Measurements from ENCODE around the gene DIP2A. TPM values are rescaled to one million over a fixed set of nuclear protein-coding genes. Genes with fewer than 3 reads are reported as not detected.
A peak's percentile ranks its signal among the peaks of the same experiment; 100 is the strongest.

The DIP2A gene
- total and polyA plus RNA-seq, 2 of the 13 experiments (the other 11 are each of a cell fraction or from before 2014, with no cell fraction given): 18.5 to 37.6 TPM

DNA sequence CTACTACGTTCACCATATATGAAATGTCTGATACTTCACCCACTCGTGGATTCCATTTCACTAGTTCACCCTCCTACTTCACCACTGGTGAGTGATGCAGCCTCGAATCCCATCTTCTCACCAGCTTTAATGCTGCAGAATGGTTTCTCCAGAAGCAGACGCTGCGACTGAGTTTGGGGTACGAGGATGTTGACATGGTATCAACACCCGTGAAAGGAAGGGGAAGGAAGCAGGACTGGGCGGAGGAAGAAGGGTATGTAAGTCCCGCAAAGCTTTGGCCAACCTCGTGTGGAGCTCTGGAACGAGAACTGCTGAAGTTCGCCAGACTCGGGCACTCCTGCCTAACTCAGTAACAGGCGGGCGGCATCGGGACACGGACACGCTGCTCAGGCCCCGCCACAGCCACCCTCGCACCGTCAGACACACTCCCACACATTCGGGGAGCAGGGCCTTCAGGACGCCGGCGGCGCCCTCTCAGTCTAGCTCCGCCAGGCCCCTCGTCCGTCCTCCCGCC, 833 bp upstream of the DIP2A start (continued):
- TF ChIP-seq, protein P1, sequence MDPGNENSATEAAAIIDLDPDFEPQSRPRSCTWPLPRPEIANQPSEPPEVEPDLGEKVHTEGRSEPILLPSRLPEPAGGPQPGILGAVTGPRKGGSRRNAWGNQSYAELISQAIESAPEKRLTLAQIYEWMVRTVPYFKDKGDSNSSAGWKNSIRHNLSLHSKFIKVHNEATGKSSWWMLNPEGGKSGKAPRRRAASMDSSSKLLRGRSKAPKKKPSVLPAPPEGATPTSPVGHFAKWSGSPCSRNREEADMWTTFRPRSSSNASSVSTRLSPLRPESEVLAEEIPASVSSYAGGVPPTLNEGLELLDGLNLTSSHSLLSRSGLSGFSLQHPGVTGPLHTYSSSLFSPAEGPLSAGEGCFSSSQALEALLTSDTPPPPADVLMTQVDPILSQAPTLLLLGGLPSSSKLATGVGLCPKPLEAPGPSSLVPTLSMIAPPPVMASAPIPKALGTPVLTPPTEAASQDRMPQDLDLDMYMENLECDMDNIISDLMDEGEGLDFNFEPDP (CRISPR knock-in tag; conservative IDR thresholded peaks at IDR 0.05): 0 out of 2 replicates have a peak, but pooled peaks have one; percentile 65
- no peak for TF ChIP-seq RNF2 (conservative IDR thresholded peaks at IDR 0.05; ENCODE audit: low read depth)
- no peak for TF ChIP-seq KDM6A (CRISPR knock-in tag; IDR thresholded peaks at IDR 0.05; ENCODE audit: low read depth)
- no peak for TF ChIP-seq ATRX (CRISPR knock-in tag; IDR thresholded peaks at IDR 0.05; ENCODE audit: borderline replicate concordance)
- no peak for TF ChIP-seq EZH2 (conservative IDR thresholded peaks at IDR 0.05; ENCODE audit: low read depth, low read length)
- no peak for TF ChIP-seq ZNF75D (CRISPR knock-in tag; IDR thresholded peaks at IDR 0.05; ENCODE audit: borderline replicate concordance)
- TF ChIP-seq ZNF496 (CRISPR knock-in tag; IDR thresholded peaks at IDR 0.05; ENCODE audit: insufficient replicate concordance): no peak
- no peak; the same call in 1 of the 2 replicates for TF ChIP-seq NAIF1 (CRISPR knock-in tag; IDR thresholded peaks at IDR 0.05; ENCODE audit: borderline replicate concordance)
- TF ChIP-seq, protein P2, sequence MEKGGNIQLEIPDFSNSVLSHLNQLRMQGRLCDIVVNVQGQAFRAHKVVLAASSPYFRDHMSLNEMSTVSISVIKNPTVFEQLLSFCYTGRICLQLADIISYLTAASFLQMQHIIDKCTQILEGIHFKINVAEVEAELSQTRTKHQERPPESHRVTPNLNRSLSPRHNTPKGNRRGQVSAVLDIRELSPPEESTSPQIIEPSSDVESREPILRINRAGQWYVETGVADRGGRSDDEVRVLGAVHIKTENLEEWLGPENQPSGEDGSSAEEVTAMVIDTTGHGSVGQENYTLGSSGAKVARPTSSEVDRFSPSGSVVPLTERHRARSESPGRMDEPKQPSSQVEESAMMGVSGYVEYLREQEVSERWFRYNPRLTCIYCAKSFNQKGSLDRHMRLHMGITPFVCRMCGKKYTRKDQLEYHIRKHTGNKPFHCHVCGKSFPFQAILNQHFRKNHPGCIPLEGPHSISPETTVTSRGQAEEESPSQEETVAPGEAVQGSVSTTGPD (CRISPR knock-in tag; IDR thresholded peaks at IDR 0.05): no peak
- TF ChIP-seq ARHGAP35 (CRISPR knock-in tag; IDR thresholded peaks at IDR 0.05; ENCODE audit: borderline replicate concordance): no peak
- TF ChIP-seq MAF1 (CRISPR knock-in tag; IDR thresholded peaks at IDR 0.05; ENCODE audit: borderline replicate concordance): no peak; the same call in 1 of the 2 replicates
- TF ChIP-seq, protein P3, sequence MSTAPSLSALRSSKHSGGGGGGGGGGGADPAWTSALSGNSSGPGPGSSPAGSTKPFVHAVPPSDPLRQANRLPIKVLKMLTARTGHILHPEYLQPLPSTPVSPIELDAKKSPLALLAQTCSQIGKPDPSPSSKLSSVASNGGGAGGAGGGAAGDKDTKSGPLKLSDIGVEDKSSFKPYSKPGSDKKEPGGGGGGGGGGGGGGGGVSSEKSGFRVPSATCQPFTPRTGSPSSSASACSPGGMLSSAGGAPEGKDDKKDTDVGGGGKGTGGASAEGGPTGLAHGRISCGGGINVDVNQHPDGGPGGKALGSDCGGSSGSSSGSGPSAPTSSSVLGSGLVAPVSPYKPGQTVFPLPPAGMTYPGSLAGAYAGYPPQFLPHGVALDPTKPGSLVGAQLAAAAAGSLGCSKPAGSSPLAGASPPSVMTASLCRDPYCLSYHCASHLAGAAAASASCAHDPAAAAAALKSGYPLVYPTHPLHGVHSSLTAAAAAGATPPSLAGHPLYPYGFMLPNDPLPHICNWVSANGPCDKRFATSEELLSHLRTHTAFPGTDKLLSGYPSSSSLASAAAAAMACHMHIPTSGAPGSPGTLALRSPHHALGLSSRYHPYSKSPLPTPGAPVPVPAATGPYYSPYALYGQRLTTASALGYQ (CRISPR knock-in tag; IDR thresholded peaks at IDR 0.05): peak; percentile 17
- no peak for TF ChIP-seq NCOR1 (IDR thresholded peaks at IDR 0.05; ENCODE audit: borderline replicate concordance, low read length)
- peak; percentile 4; the same call in 1 of the 2 replicates for TF ChIP-seq SIX1 (CRISPR knock-in tag; IDR thresholded peaks at IDR 0.05; ENCODE audit: borderline replicate concordance)
- TF ChIP-seq, protein P4, sequence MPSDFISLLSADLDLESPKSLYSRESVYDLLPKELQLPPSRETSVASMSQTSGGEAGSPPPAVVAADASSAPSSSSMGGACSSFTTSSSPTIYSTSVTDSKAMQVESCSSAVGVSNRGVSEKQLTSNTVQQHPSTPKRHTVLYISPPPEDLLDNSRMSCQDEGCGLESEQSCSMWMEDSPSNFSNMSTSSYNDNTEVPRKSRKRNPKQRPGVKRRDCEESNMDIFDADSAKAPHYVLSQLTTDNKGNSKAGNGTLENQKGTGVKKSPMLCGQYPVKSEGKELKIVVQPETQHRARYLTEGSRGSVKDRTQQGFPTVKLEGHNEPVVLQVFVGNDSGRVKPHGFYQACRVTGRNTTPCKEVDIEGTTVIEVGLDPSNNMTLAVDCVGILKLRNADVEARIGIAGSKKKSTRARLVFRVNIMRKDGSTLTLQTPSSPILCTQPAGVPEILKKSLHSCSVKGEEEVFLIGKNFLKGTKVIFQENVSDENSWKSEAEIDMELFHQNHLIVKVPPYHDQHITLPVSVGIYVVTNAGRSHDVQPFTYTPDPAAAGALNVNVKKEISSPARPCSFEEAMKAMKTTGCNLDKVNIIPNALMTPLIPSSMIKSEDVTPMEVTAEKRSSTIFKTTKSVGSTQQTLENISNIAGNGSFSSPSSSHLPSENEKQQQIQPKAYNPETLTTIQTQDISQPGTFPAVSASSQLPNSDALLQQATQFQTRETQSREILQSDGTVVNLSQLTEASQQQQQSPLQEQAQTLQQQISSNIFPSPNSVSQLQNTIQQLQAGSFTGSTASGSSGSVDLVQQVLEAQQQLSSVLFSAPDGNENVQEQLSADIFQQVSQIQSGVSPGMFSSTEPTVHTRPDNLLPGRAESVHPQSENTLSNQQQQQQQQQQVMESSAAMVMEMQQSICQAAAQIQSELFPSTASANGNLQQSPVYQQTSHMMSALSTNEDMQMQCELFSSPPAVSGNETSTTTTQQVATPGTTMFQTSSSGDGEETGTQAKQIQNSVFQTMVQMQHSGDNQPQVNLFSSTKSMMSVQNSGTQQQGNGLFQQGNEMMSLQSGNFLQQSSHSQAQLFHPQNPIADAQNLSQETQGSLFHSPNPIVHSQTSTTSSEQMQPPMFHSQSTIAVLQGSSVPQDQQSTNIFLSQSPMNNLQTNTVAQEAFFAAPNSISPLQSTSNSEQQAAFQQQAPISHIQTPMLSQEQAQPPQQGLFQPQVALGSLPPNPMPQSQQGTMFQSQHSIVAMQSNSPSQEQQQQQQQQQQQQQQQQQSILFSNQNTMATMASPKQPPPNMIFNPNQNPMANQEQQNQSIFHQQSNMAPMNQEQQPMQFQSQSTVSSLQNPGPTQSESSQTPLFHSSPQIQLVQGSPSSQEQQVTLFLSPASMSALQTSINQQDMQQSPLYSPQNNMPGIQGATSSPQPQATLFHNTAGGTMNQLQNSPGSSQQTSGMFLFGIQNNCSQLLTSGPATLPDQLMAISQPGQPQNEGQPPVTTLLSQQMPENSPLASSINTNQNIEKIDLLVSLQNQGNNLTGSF (CRISPR knock-in tag; IDR thresholded peaks at IDR 0.05): no peak
- TF ChIP-seq ZNF354B (CRISPR knock-in tag; IDR thresholded peaks at IDR 0.05): peak; percentile 28; the same call in 1 of the 2 replicates
- TF ChIP-seq, protein P5, sequence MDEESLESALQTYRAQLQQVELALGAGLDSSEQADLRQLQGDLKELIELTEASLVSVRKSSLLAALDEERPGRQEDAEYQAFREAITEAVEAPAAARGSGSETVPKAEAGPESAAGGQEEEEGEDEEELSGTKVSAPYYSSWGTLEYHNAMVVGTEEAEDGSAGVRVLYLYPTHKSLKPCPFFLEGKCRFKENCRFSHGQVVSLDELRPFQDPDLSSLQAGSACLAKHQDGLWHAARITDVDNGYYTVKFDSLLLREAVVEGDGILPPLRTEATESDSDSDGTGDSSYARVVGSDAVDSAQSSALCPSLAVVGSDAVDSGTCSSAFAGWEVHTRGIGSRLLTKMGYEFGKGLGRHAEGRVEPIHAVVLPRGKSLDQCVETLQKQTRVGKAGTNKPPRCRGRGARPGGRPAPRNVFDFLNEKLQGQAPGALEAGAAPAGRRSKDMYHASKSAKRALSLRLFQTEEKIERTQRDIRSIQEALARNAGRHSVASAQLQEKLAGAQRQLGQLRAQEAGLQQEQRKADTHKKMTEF (CRISPR knock-in tag; IDR thresholded peaks at IDR 0.05): no peak
- TF ChIP-seq ZBTB7A (CRISPR knock-in tag; IDR thresholded peaks at IDR 0.05): no peak

Data from HepG2 (cell line).